K562 (cell line): ENCODE results near the gene MRRF. TPM values are rescaled to one million over a fixed set of nuclear protein-coding genes. Genes with fewer than 3 reads are reported as not detected.

Experiments
- ATAC-seq: fragments of 200-7000 bp; cut with Tn5 transposase; 3 replicates; pipeline ENCODE4 v1.9.1; 2020; ENCODE audit warnings: moderate library complexity
- BruUV-seq: library from RNA; stranded (reverse); fragments of 400-500 nt; replicated peaks from 2 replicates; lab custom pipeline; 2021; lab: Mats Ljungman, UMichigan
- CTCF ChIA-PET: fragments of 300-600 bp; formaldehyde crosslinking; extraction: SDS; loops from one replicate; lab custom pipeline; 2021; ENCODE audit warnings: low intra/inter-chr PET ratio; lab: Yijun Ruan, JAX
- POLR2A ChIA-PET: fragments of 300-600, 350-650 bp; sonication (Branson Sonifier 250); formaldehyde crosslinking; extraction: SDS; loops from one replicate; lab custom pipeline; 2021; ENCODE audit warnings: antibody characterized with exemption, inconsistent platforms; lab: Yijun Ruan, JAX
- DNase-seq, 4 experiments: peaks; one replicate each; pipeline versions ENCODE4 v3.0.0 to v3.0.0-alpha.2; 2011 to 2018; ENCODE audit warnings: low spot score in 3 of 4, mixed read lengths in 3 of 4; ENCODE audit errors: extremely low read depth in 1 of 4
- FAIRE-seq: peaks from 2 replicates; lab custom pipeline; 2011; peaks lifted over from hg19 to GRCh38; lab: Jason Lieb, UNC
- H2AFZ ChIP-seq: 2 replicates; pipeline ENCODE4 v1.6.0; 2011; ENCODE audit warnings: low read depth, low read length, control low read depth, inconsistent platforms
- H3K27ac ChIP-seq: fragments of 200-600 bp; 3 replicates; pipeline ENCODE4 v1.8.0; 2011; ENCODE audit warnings: low read depth, mild to moderate bottlenecking, control low read depth, inconsistent platforms, low read length, moderate library complexity, mixed read lengths; ENCODE audit errors: extremely low read depth
- H3K27me3 ChIP-seq, 2 experiments: fragments of 300-600 bp in 1 of 2; 2 replicates in 1 of 2; 3 replicates in 1 of 2; pipeline versions ENCODE4 v1.6.0 to v1.8.0; 2011; ENCODE audit warnings: inconsistent platforms in 2 of 2, low read length in 2 of 2, mild to moderate bottlenecking in 1 of 2, mixed read lengths in 1 of 2, moderate library complexity in 1 of 2; ENCODE audit not compliant: control insufficient read depth in 2 of 2, insufficient read depth in 2 of 2
- H3K36me3 ChIP-seq: fragments of 300-600 bp; 3 replicates; pipeline ENCODE4 v1.8.0; 2011; ENCODE audit warnings: mild to moderate bottlenecking, low read length, inconsistent platforms; ENCODE audit not compliant: control insufficient read depth, insufficient read depth
- H3K4me1 ChIP-seq, 2 experiments: fragments of 200-600 bp in 1 of 2; replicated peaks in 1 of 2; 2 replicates in 1 of 2; 3 replicates in 1 of 2; pipeline versions ENCODE4 v1.5.1 to v1.8.0; 2011; ENCODE audit warnings: inconsistent platforms in 2 of 2, low read length in 2 of 2, mild to moderate bottlenecking in 1 of 2, mixed read lengths in 1 of 2, moderate library complexity in 1 of 2; ENCODE audit not compliant: control insufficient read depth in 2 of 2, insufficient read depth in 2 of 2
- H3K4me2 ChIP-seq: 2 replicates; pipeline ENCODE4 v1.6.1; 2011; ENCODE audit warnings: low read length, control low read depth, inconsistent platforms, mixed read lengths; ENCODE audit not compliant: insufficient read depth
- H3K4me3 ChIP-seq: fragments of 200-600 bp; sonication (generic), shearing (Covaris generic); 2 replicates; pipeline ENCODE4 v1.5.1; 2016; ENCODE audit warnings: control low read depth, inconsistent platforms
- H3K79me2 ChIP-seq: fragments of 200-600 bp; 3 replicates; pipeline ENCODE4 v1.8.0; 2011; ENCODE audit warnings: low read length, inconsistent platforms; ENCODE audit not compliant: control insufficient read depth, insufficient read depth
- H3K9ac ChIP-seq, 2 experiments: 2 replicates each; pipeline versions ENCODE4 v1.6.0 to v1.6.1; 2011; ENCODE audit warnings: low read depth in 2 of 2, low read length in 2 of 2, control low read depth in 1 of 2, inconsistent platforms in 1 of 2, mild to moderate bottlenecking in 1 of 2, mixed read lengths in 1 of 2; ENCODE audit not compliant: insufficient read depth in 1 of 2
- H3K9me1 ChIP-seq: one replicate; pipeline ENCODE4 v1.6.0; 2011; ENCODE audit warnings: inconsistent platforms, mild to moderate bottlenecking, low read length, moderate library complexity; ENCODE audit not compliant: control insufficient read depth, insufficient read depth
- H3K9me3 ChIP-seq: replicated peaks from 2 replicates; pipeline ENCODE4 v1.5.1; 2011; ENCODE audit warnings: low read depth, low read length, inconsistent platforms; ENCODE audit not compliant: control insufficient read depth, insufficient read depth
- H4K20me1 ChIP-seq: replicated peaks from 2 replicates; pipeline ENCODE4 v1.6.1; 2011; ENCODE audit warnings: low read length, inconsistent platforms, mixed read lengths; ENCODE audit not compliant: control insufficient read depth, insufficient read depth
- CAMTA2 ChIP-seq: fragments of 250-450 bp; sonication (Bioruptor Pico); conservative IDR thresholded peaks from 2 replicates; pipeline ENCODE4 v1.5.1; 2022
- EZH2 ChIP-seq: IDR thresholded peaks from 2 replicates; pipeline ENCODE4 v1.6.1; 2012; ENCODE audit warnings: low read depth, mild to moderate bottlenecking, inconsistent platforms, low read length, borderline replicate concordance
- SMAD1 ChIP-seq: fragments of 150-350 bp; IDR thresholded peaks from 2 replicates; pipeline ENCODE4 v1.6.1; 2014; ENCODE audit warnings: low read length, low read depth; ENCODE audit not compliant: partially characterized antibody
- TCFL5 ChIP-seq: fragments of 250-450 bp; sonication (Bioruptor Pico); conservative IDR thresholded peaks from 2 replicates; pipeline ENCODE4 v1.6.1; 2021; ENCODE audit warnings: mild to moderate bottlenecking, moderate library complexity, matching md5 sums
- WGBS: fragments of 100-300 bp; shearing (Covaris generic); methylation state at CpG from one replicate; pipeline ENCODE4 v1.1.6; 2016; ENCODE audit warnings: low coverage, mixed read lengths; ENCODE audit not compliant: insufficient coverage; ENCODE audit errors: missing lambda C conversion rate; 5-methylcytosine and 5-hydroxymethylcytosine counted together
- in situ Hi-C: fragments of 300-500 bp; cut with MboI; formaldehyde crosslinking; loops from 4 replicates; pipeline ENCODE4 v1.15.0; 2018; ENCODE audit warnings: inconsistent platforms, mixed read lengths
- intact Hi-C: fragments of 100-400 bp; cut with micrococcal nuclease; formaldehyde crosslinking; loops from 2 replicates; pipeline ENCODE4 v1.14.2; 2022
- polyA plus RNA-seq, 8 experiments: library from polyadenylated mRNA; depleted of rRNA in 4 of 8; stranded (reverse) in 5 of 8; unstranded in 3 of 8; fragments of >200 nt; fragmentation: Nextera tagmentation in 2 of 8; fragmentation: Illumina TruSeq in 1 of 8; extraction: Ambion mirVana in 2 of 8; extraction: Trizol in 1 of 8; gene quantifications; 2 replicates each; pipeline versions ENCODE4 v1.2.1 to v1.2.3, GENCODE V29; 2011 to 2014; ENCODE audit warnings: inconsistent platforms in 1 of 8, missing spikeins in 1 of 8
- total RNA-seq, 7 experiments: library from RNA; depleted of rRNA in 6 of 7; stranded (reverse); fragments of >200 nt in 6 of 7; fragmentation: Illumina TruSeq in 2 of 7; extraction: Trizol in 2 of 7; gene quantifications; 2 replicates each; pipeline versions ENCODE4 v1.2.1 to v1.2.3, GENCODE V29; 2011 to 2021; ENCODE audit warnings: low replicate concordance in 1 of 7
- TF ChIP-seq, protein P1 (sequence below): fragments of 450-650 bp; IDR thresholded peaks from 2 replicates; pipeline ENCODE4 v1.6.1; 2018; ENCODE audit not compliant: partially characterized antibody

The MRRF gene
- total and polyA plus RNA-seq, 9 of the 15 experiments (the other 6 are each of a cell fraction or from before 2014, with no cell fraction given), result 55.0 to 105 (median 81.2) TPM

DNA sequence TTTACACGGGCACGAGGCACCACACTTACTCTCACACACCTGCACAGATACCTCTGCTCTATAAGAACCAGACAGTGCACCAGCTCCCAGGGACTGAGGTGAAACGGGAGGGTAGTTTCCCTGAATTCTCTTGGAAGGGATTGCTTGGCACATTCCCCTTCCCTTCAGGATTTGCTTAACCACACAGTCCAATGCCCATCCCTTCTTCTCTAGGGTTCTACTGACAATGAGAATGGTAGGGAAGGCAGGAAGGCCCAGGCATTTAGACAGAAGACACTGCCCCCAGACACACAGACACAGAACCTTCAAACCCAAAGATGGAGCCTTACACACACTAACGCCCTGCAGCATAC is 35.2 kb upstream of the MRRF start:
- Histone ChIP-seq H3K36me3 (no peaks in the 10 kb centered on the region), H3K9me3 (no peaks in the 10 kb centered on the region), H3K27ac (no peak overlapping the region; the same call in 2 of the 3 replicates), H3K9me1 (peaks cover 5% of the 10 kb centered on the region), H4K20me1 (0 out of 2 replicates have a peak, but pooled peaks cover 6% of the 10 kb centered on the region), H3K9ac (no peak overlapping the region), H3K27me3 (peaks cover 27 to 30% of the 10 kb centered on the region in 2 experiments), H3K4me2 (no peak overlapping the region), H2AFZ (peak overlapping the region; percentile 83; the same call in 1 of the 2 replicates), H3K79me2 (no peaks in the 10 kb centered on the region), H3K4me3 (no peak overlapping the region), H3K4me1 (peaks cover 15 to 32% of the 10 kb centered on the region in 2 experiments; a peak in 4 of 5 replicates)
- WGBS, result 20% methylated on average over 4 of the region's 4 CpGs
- POLR2A ChIA-PET, result interaction anchor here (0.6 to 1.0 kb wide), 2 partner anchors 16 to 36 kb away, joined by 3 to 4 read pairs; no protein-coding TSS in a partner anchor
- no TSS peak for BruUV-seq
- FAIRE-seq (no peak), ATAC-seq (0 out of 3 replicates have a peak, but pooled peaks have one; percentile 5), DNase-seq (no peak)
- CTCF ChIA-PET, result no interaction called here
- intact Hi-C loops, result no loop called here
- in situ Hi-C loops, result loop anchor here (10.0 kb wide), 1 partner anchor 1965 kb away; no protein-coding TSS in a partner anchor
- TF ChIP-seq SMAD1, result no peak
- 0 out of 2 replicates have a peak, but pooled peaks have one; percentile 3 for TF ChIP-seq EZH2

DNA sequence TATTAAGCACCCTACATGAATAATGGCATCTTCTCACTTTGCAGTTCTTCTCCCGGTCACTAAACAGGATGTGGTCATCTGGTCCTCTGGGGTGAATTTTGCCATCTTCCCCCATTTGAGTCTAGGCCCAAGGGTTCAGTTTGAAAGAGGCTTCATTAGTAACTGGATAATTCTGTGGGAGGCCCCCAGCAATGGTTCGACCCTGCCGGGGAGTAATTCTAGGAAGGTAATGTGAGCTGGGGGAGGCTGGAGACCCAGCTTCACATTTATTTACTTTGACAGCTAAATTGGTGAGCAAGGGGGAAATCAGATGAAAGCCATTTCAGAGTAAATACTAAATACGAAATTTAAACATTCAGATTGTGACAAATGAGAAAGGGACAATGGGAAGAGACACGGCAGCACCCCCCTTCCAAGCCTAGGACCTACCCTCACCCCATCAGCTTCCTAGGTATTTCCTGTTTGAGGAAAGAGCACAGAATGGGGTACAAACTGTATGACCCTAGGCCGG is 31.8 kb upstream of the MRRF start:
- H3K9me3 ChIP-seq, result no peaks in the 10 kb centered on the region
- 19% methylated on average over 6 of the region's 6 CpGs for WGBS
- BruUV-seq, result no TSS peak
- ChIA-PET POLR2A (interaction anchor here (2.0 kb wide), 1 partner anchor 32 kb away, joined by 6 read pairs; the partner anchor contains the start of genes MRRF and RBM18), CTCF (no interaction called here)
- 0 out of 2 replicates have a peak, but pooled peaks cover 6% of the 10 kb centered on the region for H4K20me1 ChIP-seq
- peaks cover 16% of the 10 kb centered on the region in 2 experiments; a peak in 4 of 5 replicates for H3K4me1 ChIP-seq
- H3K36me3 ChIP-seq, result no peaks in the 10 kb centered on the region
- ATAC-seq (no peak), DNase-seq (no peak), FAIRE-seq (no peak)
- H2AFZ ChIP-seq, result no peak overlapping the region
- TF ChIP-seq, protein P1, sequence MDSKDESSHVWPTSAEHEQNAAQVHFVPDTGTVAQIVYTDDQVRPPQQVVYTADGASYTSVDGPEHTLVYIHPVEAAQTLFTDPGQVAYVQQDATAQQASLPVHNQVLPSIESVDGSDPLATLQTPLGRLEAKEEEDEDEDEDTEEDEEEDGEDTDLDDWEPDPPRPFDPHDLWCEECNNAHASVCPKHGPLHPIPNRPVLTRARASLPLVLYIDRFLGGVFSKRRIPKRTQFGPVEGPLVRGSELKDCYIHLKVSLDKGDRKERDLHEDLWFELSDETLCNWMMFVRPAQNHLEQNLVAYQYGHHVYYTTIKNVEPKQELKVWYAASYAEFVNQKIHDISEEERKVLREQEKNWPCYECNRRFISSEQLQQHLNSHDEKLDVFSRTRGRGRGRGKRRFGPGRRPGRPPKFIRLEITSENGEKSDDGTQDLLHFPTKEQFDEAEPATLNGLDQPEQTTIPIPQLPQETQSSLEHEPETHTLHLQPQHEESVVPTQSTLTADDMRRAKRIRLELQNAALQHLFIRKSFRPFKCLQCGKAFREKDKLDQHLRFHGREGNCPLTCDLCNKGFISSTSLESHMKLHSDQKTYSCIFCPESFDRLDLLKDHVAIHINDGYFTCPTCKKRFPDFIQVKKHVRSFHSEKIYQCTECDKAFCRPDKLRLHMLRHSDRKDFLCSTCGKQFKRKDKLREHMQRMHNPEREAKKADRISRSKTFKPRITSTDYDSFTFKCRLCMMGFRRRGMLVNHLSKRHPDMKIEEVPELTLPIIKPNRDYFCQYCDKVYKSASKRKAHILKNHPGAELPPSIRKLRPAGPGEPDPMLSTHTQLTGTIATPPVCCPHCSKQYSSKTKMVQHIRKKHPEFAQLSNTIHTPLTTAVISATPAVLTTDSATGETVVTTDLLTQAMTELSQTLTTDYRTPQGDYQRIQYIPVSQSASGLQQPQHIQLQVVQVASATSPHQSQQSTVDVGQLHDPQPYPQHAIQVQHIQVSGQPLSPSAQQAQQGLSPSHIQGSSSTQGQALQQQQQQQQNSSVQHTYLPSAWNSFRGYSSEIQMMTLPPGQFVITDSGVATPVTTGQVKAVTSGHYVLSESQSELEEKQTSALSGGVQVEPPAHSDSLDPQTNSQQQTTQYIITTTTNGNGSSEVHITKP, result peak; percentile 64
- TF ChIP-seq TCFL5 (CRISPR knock-in tag) (no peak), CAMTA2 (no peak)
- intact Hi-C loops (no loop called here), in situ Hi-C loops (no loop called here)
- H3K27me3 ChIP-seq, result peaks cover 20 to 25% of the 10 kb centered on the region in 2 experiments
- H3K27ac ChIP-seq, result no peak overlapping the region
- no peaks in the 10 kb centered on the region for H3K79me2 ChIP-seq
- no peak overlapping the region for H3K9ac ChIP-seq
- no peak overlapping the region for H3K4me3 ChIP-seq
- peaks cover 5% of the 10 kb centered on the region for H3K9me1 ChIP-seq
- H3K4me2 ChIP-seq, result no peak overlapping the region
